ENCODE measurements around the gene DENR.
"Not testable (repeated sequence)": the region's sequence is repeated elsewhere in the genome, so short reads cannot be mapped to it uniquely, and the experiment has no call there.

Gene DENR

GRCh38 chr12:122740351-122740750 is 12.3 kb upstream of the DENR start:
- DNase-seq (ENCODE audit: low spot score) = no peak

DNA sequence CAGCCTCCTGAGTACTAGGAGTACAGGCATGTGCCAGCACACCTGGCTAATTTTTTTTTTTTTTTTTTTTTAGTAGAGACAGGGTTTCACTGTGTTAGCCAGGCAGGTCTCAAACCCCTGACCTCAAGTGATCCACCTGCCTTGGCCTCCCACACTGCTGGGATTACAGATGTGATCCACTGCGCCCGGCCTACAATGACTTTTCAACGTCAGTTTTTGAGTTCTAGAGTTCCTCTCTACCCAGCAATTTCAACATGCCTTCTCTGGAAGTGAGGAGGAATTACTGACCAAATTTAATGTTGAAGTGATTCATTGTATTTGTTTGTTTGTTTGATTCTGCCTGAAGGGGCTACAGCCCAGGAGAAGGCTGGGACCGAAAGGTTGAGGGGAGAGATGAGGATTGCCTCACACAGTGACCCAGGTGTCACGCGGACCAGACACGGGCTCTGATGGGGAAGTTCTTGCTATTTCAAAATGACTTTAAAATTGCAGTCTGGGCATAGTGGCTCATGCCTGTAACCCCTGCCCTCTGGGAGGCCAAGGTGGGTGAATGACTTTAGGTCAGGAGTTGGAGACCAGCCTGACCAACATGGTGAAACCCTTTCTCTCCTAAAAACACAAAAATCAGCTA is 8.6 kb upstream of the DENR start:
- DNase-seq (ENCODE audit: low spot score) = no peak

- DNase-seq (ENCODE audit: low spot score) = no peak
Measured at GRCh38 chr12:122747224-122748135, 5.1 kb upstream of the DENR start.

GRCh38 chr12:122749569-122750332 is 2.9 kb upstream of the DENR start:
- DNase-seq (ENCODE audit: low spot score) = peak; percentile 67

DNA sequence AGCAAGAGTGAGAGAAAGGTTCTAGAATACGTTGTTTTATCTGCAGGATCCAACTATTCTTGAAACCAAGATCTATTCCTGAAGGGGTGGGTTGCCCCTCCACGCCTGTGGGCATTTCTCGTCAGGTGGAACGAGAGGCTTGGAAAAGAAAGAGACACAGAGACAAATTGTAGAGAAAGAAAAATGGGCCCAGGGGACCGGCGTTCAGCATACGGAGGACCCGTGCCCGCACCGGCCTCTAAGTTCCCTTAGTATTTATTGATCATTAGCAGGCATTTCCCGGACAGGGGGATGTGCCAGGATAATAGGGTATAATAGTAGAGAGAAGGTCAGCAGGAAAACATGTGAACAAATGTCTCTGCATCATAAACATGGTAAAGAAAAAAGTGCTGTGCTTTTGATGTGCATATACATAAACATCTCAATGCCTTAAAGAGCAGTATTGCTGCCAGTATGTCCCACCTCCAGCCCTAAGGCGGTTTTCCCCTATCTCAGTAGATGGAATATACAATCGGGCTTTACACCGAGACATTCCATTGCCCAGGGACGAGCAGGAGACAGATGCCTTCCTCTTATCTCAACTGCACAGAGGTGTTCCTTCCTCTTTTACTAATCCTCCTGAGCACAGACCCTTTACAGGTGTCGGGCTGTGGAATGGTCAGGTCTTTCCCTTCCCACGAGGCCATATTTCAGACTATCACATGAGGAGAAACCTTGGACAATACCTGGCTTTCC is 1.7 kb upstream of the DENR start:
- DNase-seq (ENCODE audit: low spot score) = not testable (repeated sequence)

DNA sequence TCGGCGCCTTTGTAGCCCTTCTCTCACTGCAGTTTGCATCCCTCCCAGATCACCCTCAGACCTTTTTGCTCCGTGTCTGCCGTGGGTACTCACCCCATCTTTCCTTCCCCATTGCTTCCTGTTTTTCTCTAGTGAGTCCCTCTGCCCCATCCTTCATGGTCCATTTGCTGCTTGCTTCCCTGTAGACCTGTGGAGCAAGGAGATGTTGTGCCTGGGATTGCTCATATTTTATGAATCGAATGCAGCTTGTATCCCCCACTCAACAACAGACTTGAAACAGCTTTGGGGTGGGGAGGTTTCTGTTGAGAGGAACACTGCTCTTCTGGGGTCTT is 661 bp downstream of the DENR start:
- DNase-seq (ENCODE audit: low spot score) = no peak

DNA sequence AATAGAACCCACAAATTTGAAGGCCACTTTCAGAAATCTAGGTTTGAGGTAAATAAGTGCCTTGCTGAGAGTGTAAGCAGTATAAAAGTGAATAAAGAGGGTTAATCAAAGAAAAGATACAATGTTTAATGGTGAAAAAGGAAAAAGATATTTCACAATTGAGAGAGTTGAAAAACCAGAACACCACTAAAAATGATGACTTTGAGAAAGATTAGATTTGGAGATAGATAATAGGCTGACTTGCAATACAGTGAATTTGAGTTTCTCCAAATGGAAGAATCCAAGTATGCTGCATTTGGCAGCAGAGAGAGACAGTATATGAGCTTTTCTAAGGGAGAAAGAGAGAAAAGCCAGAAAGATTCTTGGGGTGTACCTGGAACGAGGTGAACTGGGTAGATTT is 2.2 kb downstream of the DENR start:
- DNase-seq (ENCODE audit: low spot score) = no peak

DNA sequence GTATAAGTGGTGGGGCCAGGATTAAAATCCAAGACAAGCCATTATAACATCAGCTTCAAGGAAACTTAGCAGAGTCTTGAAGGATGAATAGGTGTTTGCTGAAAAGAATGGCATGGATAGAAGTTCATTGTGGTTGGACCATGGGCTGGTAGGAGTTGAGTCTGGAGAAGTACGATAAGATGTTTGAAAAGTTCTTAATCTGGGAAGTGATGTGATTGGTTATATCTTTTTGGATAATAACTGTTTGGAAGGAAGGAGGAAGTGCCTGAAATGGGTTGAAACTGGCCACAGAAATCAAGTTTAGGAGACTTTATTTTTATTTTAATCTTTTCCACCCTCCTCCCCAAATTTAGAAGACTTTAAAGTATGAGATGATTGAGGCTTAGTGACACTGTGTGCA is 4.9 kb downstream of the DENR start:
- no peak for DNase-seq (ENCODE audit: low spot score)

- no peak for DNase-seq (ENCODE audit: low spot score)
Measured at GRCh38 chr12:122785503-122785902, 32.9 kb downstream of the DENR start.

DNA sequence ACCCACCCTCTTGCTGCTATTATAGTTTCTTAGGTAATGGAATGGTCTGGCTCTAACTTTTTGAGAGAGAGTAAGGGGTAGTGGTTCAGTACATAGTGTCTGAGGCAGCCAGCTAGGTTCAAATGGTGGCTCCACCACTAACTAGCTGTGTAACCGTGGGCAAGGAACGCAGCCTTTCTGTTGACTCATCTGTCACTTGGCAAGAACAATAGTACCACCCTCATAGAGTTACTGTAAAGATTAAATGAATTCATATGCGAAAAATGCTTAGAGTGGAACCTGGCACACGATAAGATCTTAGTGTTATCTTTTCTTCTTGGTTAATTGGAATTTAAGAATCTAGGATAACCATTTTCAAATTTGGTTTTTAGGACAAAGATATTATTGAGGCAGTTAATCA is 35.8 kb downstream of the DENR start:
- no peak for DNase-seq (ENCODE audit: low spot score)

DNA sequence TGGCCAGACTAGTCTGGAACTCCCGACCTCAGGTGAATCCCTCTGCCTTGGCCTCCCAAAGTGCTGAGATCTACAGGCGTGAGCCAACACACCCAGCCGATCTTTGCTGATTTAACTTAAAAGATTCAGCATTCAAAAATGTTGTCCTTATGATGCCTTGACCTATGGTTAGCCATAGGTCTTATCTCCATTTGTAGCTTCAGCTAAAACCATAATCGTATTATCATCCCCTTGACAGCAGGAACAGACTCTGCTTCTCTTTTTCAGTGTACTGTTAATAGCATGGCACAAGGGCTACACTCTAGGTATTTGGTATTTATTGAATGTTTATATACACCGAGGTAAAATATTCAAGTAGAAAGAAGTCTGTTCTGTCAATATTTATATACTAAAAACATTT is 37.0 kb downstream of the DENR start:
- no peak for DNase-seq (ENCODE audit: low spot score)

- peak; percentile 16 for DNase-seq (ENCODE audit: low spot score)
Measured at GRCh38 chr12:122790393-122791075, 37.9 kb downstream of the DENR start.

DNA sequence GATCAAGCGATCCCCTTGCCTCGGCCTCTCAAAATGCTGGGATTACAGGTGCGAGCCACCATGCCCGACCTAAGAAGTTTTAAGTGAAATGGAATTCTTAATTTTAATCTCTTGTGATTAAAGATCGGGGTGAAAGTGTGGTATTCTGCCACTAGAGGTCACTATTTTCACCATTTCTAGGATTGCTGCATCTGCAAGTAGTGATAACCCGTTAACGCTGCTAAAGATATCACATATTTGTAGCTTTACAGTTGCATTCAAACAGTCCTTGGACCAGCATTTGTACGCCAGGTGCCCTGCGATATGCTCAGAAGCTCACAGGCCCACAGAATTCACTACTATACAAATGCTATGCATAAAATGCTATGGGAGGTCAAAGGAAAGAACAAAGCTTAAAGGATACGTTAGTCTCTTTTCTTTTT is 41.1 kb downstream of the DENR start:
- DNase-seq (ENCODE audit: low spot score) = peak; percentile 60

- DNase-seq (ENCODE audit: low spot score) = no peak
Measured at GRCh38 chr12:122795807-122796206, 43.2 kb downstream of the DENR start.

GRCh38 chr12:122799641-122800243 is 47.1 kb downstream of the DENR start:
- no peak for DNase-seq (ENCODE audit: low spot score)

DNA sequence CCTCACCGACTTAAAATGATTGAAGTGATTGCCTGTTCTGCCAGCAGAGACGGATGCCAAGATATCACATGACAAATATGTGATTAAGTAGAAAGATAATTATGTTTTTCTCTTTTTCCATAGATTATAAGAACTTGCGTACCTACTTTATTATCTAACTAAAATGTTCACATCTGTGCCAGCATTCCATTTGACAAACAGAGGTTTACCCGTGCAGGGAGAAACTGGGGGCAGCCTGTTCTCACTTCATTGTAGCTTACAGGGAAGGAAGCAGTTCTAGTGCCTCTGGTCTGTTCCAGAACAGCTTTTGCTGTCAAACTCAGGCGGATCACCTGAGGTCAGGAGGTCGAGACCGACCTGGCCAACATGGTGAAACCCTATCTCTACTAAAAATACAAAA is 51.3 kb downstream of the DENR start:
- DNase-seq (ENCODE audit: low spot score) = no peak

DNA sequence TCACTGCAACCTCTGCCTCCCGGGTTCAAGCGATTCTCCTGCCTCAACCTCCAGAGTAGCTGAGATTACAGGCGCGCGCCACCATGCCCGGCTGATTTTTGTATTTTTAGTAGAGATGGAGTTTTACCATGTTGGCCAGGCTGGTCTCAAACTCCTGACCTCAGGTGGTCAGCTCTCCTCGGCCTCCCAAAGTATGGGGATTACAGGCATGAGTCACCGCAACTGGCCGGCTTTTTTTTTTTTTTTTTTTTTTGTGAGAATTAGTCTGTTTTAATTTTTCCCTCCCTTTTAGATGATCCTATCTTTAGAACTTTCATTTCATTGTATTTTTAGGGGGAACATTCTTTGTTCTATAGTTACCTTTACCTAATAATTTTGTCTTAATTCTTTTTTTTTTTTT is 52.3 kb downstream of the DENR start:
- not testable (repeated sequence) for DNase-seq (ENCODE audit: low spot score)

GRCh38 chr12:122807651-122808050 is 55.0 kb downstream of the DENR start:
- no peak for DNase-seq (ENCODE audit: low spot score)

DNA sequence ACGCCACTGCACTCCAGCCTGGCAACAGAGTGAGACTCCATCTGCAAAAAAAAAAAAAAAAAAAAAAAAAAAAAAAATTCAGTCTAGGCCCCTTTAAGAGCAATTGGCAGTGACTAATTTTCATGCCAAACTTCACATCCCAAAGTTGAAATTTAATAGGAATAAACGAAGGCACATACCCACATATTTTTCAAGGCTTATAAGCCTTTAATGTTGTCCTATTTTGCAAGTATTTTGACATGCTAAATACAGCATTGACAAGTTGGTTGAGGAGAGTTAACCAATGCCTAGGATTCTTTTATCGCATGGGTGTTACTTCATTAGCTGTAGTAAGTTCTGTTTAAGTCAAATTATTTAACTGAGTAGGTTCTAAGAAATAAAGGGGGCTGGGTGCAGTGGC is 59.2 kb downstream of the DENR start:
- no peak for DNase-seq (ENCODE audit: low spot score)

GRCh38 chr12:122813310-122813713 is 60.7 kb downstream of the DENR start:
- no peak for DNase-seq (ENCODE audit: low spot score)

- DNase-seq (ENCODE audit: low spot score) = no peak
Measured at GRCh38 chr12:122819209-122819785, 66.7 kb downstream of the DENR start.
